ENCODE measurements around the gene THOC3.
"Not testable (repeated sequence)": the region's sequence is repeated elsewhere in the genome, so short reads cannot be mapped to it uniquely, and the experiment has no call there.

DNA sequence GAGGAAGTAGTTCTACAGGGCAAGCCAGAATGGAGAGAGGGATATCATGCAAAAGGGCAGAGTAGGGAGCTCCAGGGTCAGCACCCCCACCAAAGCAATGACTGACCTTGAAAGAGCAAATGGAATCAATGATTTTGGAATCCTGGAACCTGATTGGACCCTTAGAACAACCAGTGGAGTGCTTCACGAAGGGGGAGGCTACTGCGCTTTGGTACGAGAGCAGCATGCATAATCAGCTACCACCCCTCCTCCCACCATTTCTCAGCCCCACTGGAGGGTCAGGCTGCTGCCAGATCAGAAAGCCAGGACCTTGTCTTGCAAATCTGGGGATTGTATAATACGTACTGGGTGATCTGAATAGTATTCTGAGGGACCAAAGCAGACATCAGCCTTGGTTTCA, 43.0 kb upstream of the THOC3 start:
- TF ChIP-seq, protein P1, sequence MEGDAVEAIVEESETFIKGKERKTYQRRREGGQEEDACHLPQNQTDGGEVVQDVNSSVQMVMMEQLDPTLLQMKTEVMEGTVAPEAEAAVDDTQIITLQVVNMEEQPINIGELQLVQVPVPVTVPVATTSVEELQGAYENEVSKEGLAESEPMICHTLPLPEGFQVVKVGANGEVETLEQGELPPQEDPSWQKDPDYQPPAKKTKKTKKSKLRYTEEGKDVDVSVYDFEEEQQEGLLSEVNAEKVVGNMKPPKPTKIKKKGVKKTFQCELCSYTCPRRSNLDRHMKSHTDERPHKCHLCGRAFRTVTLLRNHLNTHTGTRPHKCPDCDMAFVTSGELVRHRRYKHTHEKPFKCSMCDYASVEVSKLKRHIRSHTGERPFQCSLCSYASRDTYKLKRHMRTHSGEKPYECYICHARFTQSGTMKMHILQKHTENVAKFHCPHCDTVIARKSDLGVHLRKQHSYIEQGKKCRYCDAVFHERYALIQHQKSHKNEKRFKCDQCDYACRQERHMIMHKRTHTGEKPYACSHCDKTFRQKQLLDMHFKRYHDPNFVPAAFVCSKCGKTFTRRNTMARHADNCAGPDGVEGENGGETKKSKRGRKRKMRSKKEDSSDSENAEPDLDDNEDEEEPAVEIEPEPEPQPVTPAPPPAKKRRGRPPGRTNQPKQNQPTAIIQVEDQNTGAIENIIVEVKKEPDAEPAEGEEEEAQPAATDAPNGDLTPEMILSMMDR (IDR thresholded peaks at IDR 0.05): not testable (repeated sequence)
- not testable (repeated sequence) for TF ChIP-seq POLR2A (IDR thresholded peaks at IDR 0.05)
